Germinal center (tissue), 1 donor: Measurements from ENCODE around the gene HOXC4.

Experiments used
- DNase-seq: peaks from one replicate; pipeline ENCODE4 v3.0.0; 2012; ENCODE audit warnings: mixed read lengths, low spot score

Gene HOXC4

GRCh38 chr12:54016051-54016450 is 37.6 kb upstream of the HOXC4 start:
- DNase-seq, result no peak

- no peak for DNase-seq
Measured at GRCh38 chr12:54016478-54016964, 37.1 kb upstream of the HOXC4 start.

GRCh38 chr12:54017027-54017788 is 36.4 kb upstream of the HOXC4 start:
- no peak for DNase-seq

GRCh38 chr12:54017878-54018467 is 35.7 kb upstream of the HOXC4 start:
- DNase-seq, result peak; percentile 97

- no peak for DNase-seq
Measured at GRCh38 chr12:54018468-54018984, 35.1 kb upstream of the HOXC4 start.

- DNase-seq, result no peak
Measured at GRCh38 chr12:54019091-54019811, 34.4 kb upstream of the HOXC4 start.

- no peak for DNase-seq
Measured at GRCh38 chr12:54019924-54020590, 33.6 kb upstream of the HOXC4 start.

GRCh38 chr12:54020591-54021405 is 32.8 kb upstream of the HOXC4 start:
- DNase-seq, result no peak

GRCh38 chr12:54021432-54022013 is 32.1 kb upstream of the HOXC4 start:
- no peak for DNase-seq

GRCh38 chr12:54022960-54023884 is 30.4 kb upstream of the HOXC4 start:
- no peak for DNase-seq

- no peak for DNase-seq
Measured at GRCh38 chr12:54024127-54024526, 29.5 kb upstream of the HOXC4 start.

GRCh38 chr12:54024581-54025305 is 28.9 kb upstream of the HOXC4 start:
- no peak for DNase-seq

- no peak for DNase-seq
Measured at GRCh38 chr12:54025499-54026405, 27.9 kb upstream of the HOXC4 start.

GRCh38 chr12:54026640-54027441 is 26.8 kb upstream of the HOXC4 start:
- DNase-seq, result no peak

- no peak for DNase-seq
Measured at GRCh38 chr12:54027442-54027786, 26.2 kb upstream of the HOXC4 start.

- DNase-seq, result peak; percentile 62
Measured at GRCh38 chr12:54028314-54029201, 25.1 kb upstream of the HOXC4 start, which contains the start of gene HOXC6. Gene HOXC6, plus strand, starts transcription at chr12:54028440. Its CDS starts 82 bp downstream, at chr12:54028522.
